ENCODE data around the gene PRAME. TPM values are rescaled to one million over a fixed set of nuclear protein-coding genes. Genes with fewer than 3 reads are reported as not detected.

PRAME gene
- total and polyA plus RNA-seq, 2 experiments from 2014 or later, result not detected

GRCh38 chr22:22546490-22546889, 12.6 kb downstream of the PRAME start (continued):
- no peak for TF ChIP-seq ETS1 (IDR thresholded peaks at IDR 0.05)

DNA sequence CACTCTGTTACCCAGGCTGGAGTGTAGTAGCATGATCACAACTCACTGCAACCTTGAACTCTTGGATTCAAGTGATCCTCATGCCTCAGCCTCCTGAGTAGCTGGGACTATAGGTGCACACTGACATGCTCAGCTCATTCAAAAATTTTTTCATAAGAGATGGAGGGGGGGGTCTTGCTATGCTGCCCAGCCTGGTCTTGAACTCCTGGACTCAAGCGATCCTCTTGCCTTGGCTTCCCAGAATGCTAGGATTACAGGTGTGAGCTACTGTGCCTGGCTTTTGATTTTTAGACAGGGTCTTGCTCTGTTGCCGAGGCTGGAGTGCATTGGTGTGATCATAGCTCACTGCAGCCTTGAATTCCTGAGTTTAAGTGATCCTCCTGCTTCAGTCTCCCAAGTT, 14.0 kb downstream of the PRAME start:
- H3K27me3 Mint-ChIP-seq (ENCODE audit: insufficient read depth, low read depth, poor library complexity), result peaks cover 77% of the 10 kb centered on the region
- no peaks in the 10 kb centered on the region for H3K4me1 Mint-ChIP-seq
- peaks cover 99% of the 10 kb centered on the region for H3K27me3 ChIP-seq (ENCODE audit: insufficient read depth)
- TF ChIP-seq EZH2 (IDR thresholded peaks at IDR 0.05; ENCODE audit: low read depth, unreplicated experiment) (no peak), ZNF114 (CRISPR knock-in tag; IDR thresholded peaks at IDR 0.05) (no peak), REST (IDR thresholded peaks at IDR 0.05; ENCODE audit: unreplicated experiment) (no peak), NANOG (IDR thresholded peaks at IDR 0.05; ENCODE audit: borderline replicate concordance) (no peak), EZH2phosphoT487 (IDR thresholded peaks at IDR 0.05; ENCODE audit: unreplicated experiment) (no peak), ZNF331 (CRISPR knock-in tag; IDR thresholded peaks at IDR 0.05; ENCODE audit: low read depth) (no peak), POLR2AphosphoS5 (IDR thresholded peaks at IDR 0.05; ENCODE audit: low read depth) (no peak), STAT1 (IDR thresholded peaks at IDR 0.05; ENCODE audit: unreplicated experiment) (no peak), CTCF (conservative IDR thresholded peaks at IDR 0.05; ENCODE audit: low read depth in 2 of 2) (no peak), JUNB (IDR thresholded peaks at IDR 0.05; ENCODE audit: unreplicated experiment) (no peak), ETS1 (IDR thresholded peaks at IDR 0.05) (no peak), ZNF462 (CRISPR knock-in tag; IDR thresholded peaks at IDR 0.05) (no peak)

More for the DNA sequence above, 14.0 kb downstream of the PRAME start:
- no peaks in the 10 kb centered on the region for H3K36me3 ChIP-seq (ENCODE audit: insufficient read depth)
- H4K20me1 ChIP-seq (replicated peaks; ENCODE audit: insufficient read depth), result no peaks in the 10 kb centered on the region
- no peaks in the 10 kb centered on the region for H3F3A ChIP-seq (replicated peaks; ENCODE audit: low read depth)
- H3K4me3 ChIP-seq, result no peak overlapping the region
- H3K4me3 Mint-ChIP-seq, result no peak overlapping the region
- H3K4me2 ChIP-seq, result no peak overlapping the region
- H3K27ac Mint-ChIP-seq, result no peak overlapping the region
- H3K36me3 Mint-ChIP-seq (ENCODE audit: low read depth), result no peaks in the 10 kb centered on the region; the same call in 2 of the 3 replicates
- no peak overlapping the region for H2AFZ ChIP-seq
- H3K4me1 ChIP-seq (ENCODE audit: insufficient read depth), result no peaks in the 10 kb centered on the region
- ATAC-seq (no peak), DNase-seq (ENCODE audit: low spot score) (no peak)
- H3K9me2 ChIP-seq (ENCODE audit: insufficient read depth), result no peaks in the 10 kb centered on the region
- peaks cover 7% of the 10 kb centered on the region; the same call in 1 of the 3 replicates for H3K9me3 Mint-ChIP-seq
- H3K27ac ChIP-seq (ENCODE audit: low read depth), result no peak overlapping the region
- H3K79me2 ChIP-seq (replicated peaks; ENCODE audit: insufficient read depth), result no peaks in the 10 kb centered on the region
